Right lobe of liver (tissue), 4 donors: ENCODE measurements around the gene C3orf85.

Experiments
- POLR2A ChIP-seq: fragments of 450-650 bp; IDR thresholded peaks from one replicate; pipeline ENCODE4 v1.6.1; 2017; ENCODE audit warnings: antibody characterized with exemption, mild to moderate bottlenecking
- TF ChIP-seq, protein P1 (sequence below), 4 donors: fragments of 200-600 bp in 3 of 4; fragments of 450-650 bp in 1 of 4; IDR thresholded peaks; one replicate each; pipeline versions ENCODE4 v1.5.1 to v1.8.0; 2016 to 2022; ENCODE audit warnings: antibody characterized with exemption in 4 of 4, mild to moderate bottlenecking in 2 of 4
- donor health status: DM: no; HTN: no; CAD: no.
- donor health status: DM: no; HTN: no; CAD: no.
- donor health status: DM: no; HTN: yes; CAD: no.

DNA sequence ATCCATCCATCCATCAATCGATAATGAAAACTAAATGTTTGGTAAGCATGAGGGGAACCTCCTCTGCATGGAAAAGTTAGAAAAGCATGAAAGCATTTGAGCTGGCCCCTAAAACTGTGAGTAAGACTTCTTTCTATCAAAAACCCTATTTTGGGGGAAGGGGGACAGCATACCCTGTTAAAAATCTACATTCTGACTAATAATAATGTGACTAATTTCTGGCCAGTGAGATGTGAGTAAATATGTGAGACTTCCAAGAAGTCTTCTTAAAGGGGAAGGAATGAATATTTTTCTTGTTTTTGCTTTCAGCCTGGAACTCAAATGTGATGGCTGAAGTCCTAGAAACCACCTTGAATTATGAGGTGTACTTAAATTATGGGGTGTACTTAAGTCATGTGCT, 54.9 kb downstream of the C3orf85 start:
- no peak for TF ChIP-seq POLR2A
- TF ChIP-seq, protein P1, sequence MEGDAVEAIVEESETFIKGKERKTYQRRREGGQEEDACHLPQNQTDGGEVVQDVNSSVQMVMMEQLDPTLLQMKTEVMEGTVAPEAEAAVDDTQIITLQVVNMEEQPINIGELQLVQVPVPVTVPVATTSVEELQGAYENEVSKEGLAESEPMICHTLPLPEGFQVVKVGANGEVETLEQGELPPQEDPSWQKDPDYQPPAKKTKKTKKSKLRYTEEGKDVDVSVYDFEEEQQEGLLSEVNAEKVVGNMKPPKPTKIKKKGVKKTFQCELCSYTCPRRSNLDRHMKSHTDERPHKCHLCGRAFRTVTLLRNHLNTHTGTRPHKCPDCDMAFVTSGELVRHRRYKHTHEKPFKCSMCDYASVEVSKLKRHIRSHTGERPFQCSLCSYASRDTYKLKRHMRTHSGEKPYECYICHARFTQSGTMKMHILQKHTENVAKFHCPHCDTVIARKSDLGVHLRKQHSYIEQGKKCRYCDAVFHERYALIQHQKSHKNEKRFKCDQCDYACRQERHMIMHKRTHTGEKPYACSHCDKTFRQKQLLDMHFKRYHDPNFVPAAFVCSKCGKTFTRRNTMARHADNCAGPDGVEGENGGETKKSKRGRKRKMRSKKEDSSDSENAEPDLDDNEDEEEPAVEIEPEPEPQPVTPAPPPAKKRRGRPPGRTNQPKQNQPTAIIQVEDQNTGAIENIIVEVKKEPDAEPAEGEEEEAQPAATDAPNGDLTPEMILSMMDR (IDR thresholded peaks at IDR 0.05) = no peak
